NCI-H460 (cell line): ENCODE data around the gene FBXO2. TPM values are rescaled to one million over a fixed set of nuclear protein-coding genes. Genes with fewer than 3 reads are reported as not detected.

ENCODE experiments used
- DNase-seq: peaks from one replicate; pipeline ENCODE4 v3.0.0-alpha.2; 2016; ENCODE audit warnings: low read depth; ENCODE audit errors: extremely low read depth
- polyA plus RNA-seq: library from polyadenylated mRNA; depleted of rRNA; stranded (reverse); fragments of >200 nt; gene quantifications from 2 replicates; pipeline ENCODE4 v1.2.3, GENCODE V29; 2014; cell fraction: nucleus; rRNA removed
- total RNA-seq: library from RNA; depleted of rRNA; stranded (reverse); fragments of >200 nt; shearing (Covaris generic); gene quantifications from 2 replicates; pipeline ENCODE4 v1.2.3, GENCODE V29; 2014; rRNA removed

FBXO2 gene
- 0.35 and 0.50 TPM in 2 replicates for total RNA-seq
- 0.51 and 2.9 TPM in 2 replicates for polyA plus RNA-seq

GRCh38 chr1:11654137-11654938 is at the start of gene FBXO2, which contains the start of gene FBXO44:
FBXO2 (minus strand) TSS chr1:11654429; CDS start chr1:11654340, 89 bp downstream.
FBXO44 (plus strand) TSS chr1:11654877; CDS start chr1:11655836, 959 bp downstream.
- peak; percentile 23 for DNase-seq

GRCh38 chr1:11703357-11704193 is 49.3 kb upstream of the FBXO2 start:
- DNase-seq: no peak

- DNase-seq: no peak
Observed at GRCh38 chr1:11701981-11702803, 48.0 kb upstream of the FBXO2 start.

GRCh38 chr1:11701551-11701961 is 47.3 kb upstream of the FBXO2 start:
- no peak for DNase-seq

GRCh38 chr1:11700601-11701467 is 46.6 kb upstream of the FBXO2 start:
- DNase-seq: no peak

GRCh38 chr1:11697893-11698210 is 43.6 kb upstream of the FBXO2 start:
- DNase-seq: no peak

- no peak for DNase-seq
Observed at GRCh38 chr1:11697188-11697892, 43.1 kb upstream of the FBXO2 start.

GRCh38 chr1:11695861-11696260 is 41.6 kb upstream of the FBXO2 start:
- DNase-seq: no peak

GRCh38 chr1:11693917-11694316 is 39.7 kb upstream of the FBXO2 start:
- DNase-seq: no peak

- no peak for DNase-seq
Observed at GRCh38 chr1:11693024-11693590, 38.9 kb upstream of the FBXO2 start.

- no peak for DNase-seq
Observed at GRCh38 chr1:11691928-11692711, 37.9 kb upstream of the FBXO2 start.

GRCh38 chr1:11691302-11691914 is 37.2 kb upstream of the FBXO2 start, which contains the start of gene DRAXIN:
DRAXIN (plus strand) TSS chr1:11691710; CDS start chr1:11706259, 14,549 bp downstream.
- no peak for DNase-seq

GRCh38 chr1:11690397-11691301 is 36.4 kb upstream of the FBXO2 start:
- DNase-seq: no peak

- no peak for DNase-seq
Observed at GRCh38 chr1:11688506-11688905, 34.3 kb upstream of the FBXO2 start.

GRCh38 chr1:11685210-11685752 is 31.1 kb upstream of the FBXO2 start:
- DNase-seq: no peak

GRCh38 chr1:11684070-11684469 is 29.8 kb upstream of the FBXO2 start:
- DNase-seq: no peak
